PFSK-1 (cell line): ENCODE data around the gene BZW1.

Experiments used
- FOXP2 ChIP-seq: optimal IDR thresholded peaks from 2 replicates; pipeline ENCODE3; 2011; ENCODE audit warnings: borderline replicate concordance, control low read depth, inconsistent platforms; ENCODE audit not compliant: insufficient read depth; ENCODE audit errors: extremely low read length, extremely low read depth
- POLR2AphosphoS5 ChIP-seq: IDR thresholded peaks from 2 replicates; pipeline ENCODE4 v1.6.1; 2012; ENCODE audit warnings: low read depth, mild to moderate bottlenecking, control low read depth, low read length, moderate library complexity
- REST ChIP-seq, 2 experiments: IDR thresholded peaks; 2 replicates each; pipeline versions ENCODE4 v1.6.1 to v1.8.0; 2011 to 2012; ENCODE audit warnings: low read depth in 2 of 2, low read length in 2 of 2, control low read depth in 1 of 2, inconsistent platforms in 1 of 2, mild to moderate bottlenecking in 1 of 2, moderate library complexity in 1 of 2; ENCODE audit not compliant: insufficient read depth in 1 of 2
- SIN3A ChIP-seq: IDR thresholded peaks from 2 replicates; pipeline ENCODE4 v1.6.1; 2012; ENCODE audit warnings: mild to moderate bottlenecking, low read length, moderate library complexity, borderline replicate concordance; ENCODE audit not compliant: insufficient read depth
- TAF1 ChIP-seq: IDR thresholded peaks from 2 replicates; pipeline ENCODE4 v1.6.1; 2012; ENCODE audit warnings: low read length, control low read depth, borderline replicate concordance; ENCODE audit not compliant: insufficient read depth

- no peak for TF ChIP-seq FOXP2
- no peak for TF ChIP-seq REST (IDR thresholded peaks at IDR 0.05; ENCODE audit: insufficient read depth in 1 of 2, low read depth in 2 of 2, low read length in 2 of 2)
- TF ChIP-seq SIN3A, result no peak
- TF ChIP-seq POLR2AphosphoS5, result no peak
- TF ChIP-seq TAF1, result no peak
Observed at GRCh38 chr2:200778038-200778437, 33.7 kb upstream of the BZW1 start.
